ENCODE measurements around the gene CFAP57.

- TF ChIP-seq POLR2A (IDR thresholded peaks at IDR 0.05; ENCODE audit: low read depth, low read length) (no peak), POLR2AphosphoS5 (IDR thresholded peaks at IDR 0.05; ENCODE audit: low read depth, low read length) (no peak), TAF1 (IDR thresholded peaks at IDR 0.05; ENCODE audit: borderline replicate concordance, low read depth, low read length) (no peak)
These were observed 49.1 kb upstream of the CFAP57 start for GRCh38 chr1:43123031-43123430.
